AG09309 (cell line): ENCODE measurements around the gene POLD1.
"Not testable (repeated sequence)": the region's sequence is repeated elsewhere in the genome, so short reads cannot be mapped to it uniquely, and the experiment has no call there.

Source experiments
- DNase-seq: peaks from one replicate; pipeline ENCODE4 v3.0.0-alpha.2; 2010; ENCODE audit warnings: low read depth
- H3K4me3 ChIP-seq: 2 replicates; pipeline ENCODE4 v1.5.1; 2011; ENCODE audit warnings: mild to moderate bottlenecking, low read depth, low read length, moderate library complexity; ENCODE audit not compliant: control insufficient read depth
- CTCF ChIP-seq: IDR thresholded peaks from 2 replicates; pipeline ENCODE4 v1.5.1; 2011; ENCODE audit warnings: mild to moderate bottlenecking, low read depth, low read length, inconsistent platforms; ENCODE audit not compliant: insufficient read depth, control insufficient read depth; ENCODE audit errors: missing control alignments

The POLD1 gene

GRCh38 chr19:50432221-50433028 is 48.3 kb downstream of the POLD1 start, which contains the start of gene MYBPC2:
Gene MYBPC2 (plus strand): TSS chr19:50432892. CDS start chr19:50432954, 62 bp downstream.
- peak within 1 kb of the TSS; percentile 53 for H3K4me3 ChIP-seq
- TF ChIP-seq CTCF, result no peak
- no peak for DNase-seq

GRCh38 chr19:50433201-50434180 is 49.3 kb downstream of the POLD1 start:
- no peak for DNase-seq
- no peak overlapping the region for H3K4me3 ChIP-seq
- no peak for TF ChIP-seq CTCF

GRCh38 chr19:50434525-50434924 is 50.4 kb downstream of the POLD1 start:
- DNase-seq, result no peak
- H3K4me3 ChIP-seq, result no peak overlapping the region
- TF ChIP-seq CTCF, result no peak

GRCh38 chr19:50435221-50435620 is 51.1 kb downstream of the POLD1 start:
- no peak overlapping the region for H3K4me3 ChIP-seq
- no peak for DNase-seq
- no peak for TF ChIP-seq CTCF

GRCh38 chr19:50435627-50436026 is 51.5 kb downstream of the POLD1 start:
- TF ChIP-seq CTCF, result no peak
- DNase-seq, result no peak
- no peak overlapping the region for H3K4me3 ChIP-seq

- no peak for TF ChIP-seq CTCF
- DNase-seq, result no peak
- H3K4me3 ChIP-seq, result no peak overlapping the region
These were observed 53.8 kb downstream of the POLD1 start for GRCh38 chr19:50437862-50438449.

GRCh38 chr19:50439130-50439529 is 55.0 kb downstream of the POLD1 start:
- not testable (repeated sequence) for H3K4me3 ChIP-seq, DNase-seq
